GM13976 (cell line): ENCODE data around the gene KRT34.
"Not testable (repeated sequence)": the region's sequence is repeated elsewhere in the genome, so short reads cannot be mapped to it uniquely, and the experiment has no call there.

Experiments used
- DNase-seq: peaks from one replicate; pipeline ENCODE4 v3.0.0; 2012; ENCODE audit warnings: low spot score
- CTCF ChIP-seq: IDR thresholded peaks from 2 replicates; pipeline ENCODE4 v1.5.1; 2012; ENCODE audit warnings: borderline replicate concordance, mild to moderate bottlenecking; ENCODE audit not compliant: insufficient read depth; ENCODE audit errors: extremely low read depth, missing control alignments, control extremely low read depth
- in situ Hi-C: fragments of 300-500 bp; cut with MboI; formaldehyde crosslinking; loops from one replicate; pipeline ENCODE4 v1.12.0; 2022; ENCODE audit warnings: low sequenced_read_pairs, mixed read lengths, inconsistent platforms; ENCODE audit not compliant: unreplicated experiment

KRT34 gene

GRCh38 chr17:41352597-41353366 lies 29.3 kb downstream of the KRT34 start:
- in situ Hi-C loops, result no loop called here
- DNase-seq, result no peak
- TF ChIP-seq CTCF, result no peak

- in situ Hi-C loops, result no loop called here
- DNase-seq, result no peak
- no peak for TF ChIP-seq CTCF
Observed at GRCh38 chr17:41351177-41351576, 30.9 kb downstream of the KRT34 start.

- in situ Hi-C loops, DNase-seq: not testable (repeated sequence)
Observed at GRCh38 chr17:41350381-41350878, 31.7 kb downstream of the KRT34 start, which contains the start of gene KRT33A. KRT33A (minus strand) TSS chr17:41350828; CDS start chr17:41350767, 61 bp downstream.

- DNase-seq, result no peak
- in situ Hi-C loops, result no loop called here
- TF ChIP-seq CTCF, result no peak
Observed at GRCh38 chr17:41347869-41348760, 34.0 kb downstream of the KRT34 start.

GRCh38 chr17:41346421-41346820 lies 35.7 kb downstream of the KRT34 start:
- DNase-seq, in situ Hi-C loops: not testable (repeated sequence)

GRCh38 chr17:41345992-41346391 lies 36.1 kb downstream of the KRT34 start:
- in situ Hi-C loops, result no loop called here
- TF ChIP-seq CTCF, result no peak
- DNase-seq, result no peak

GRCh38 chr17:41343029-41343428 lies 39.1 kb downstream of the KRT34 start:
- TF ChIP-seq CTCF, result no peak
- no peak for DNase-seq
- in situ Hi-C loops, result no loop called here
